Breast epithelium (tissue), 4 donors: Measurements from ENCODE around the gene LTK. TPM values are rescaled to one million over a fixed set of nuclear protein-coding genes. Genes with fewer than 3 reads are reported as not detected.

Experiments used
- DNase-seq, 2 donors: peaks; one replicate each; pipeline ENCODE4 v3.0.0-alpha.2; 2019; ENCODE audit warnings: low spot score in 2 of 2
- H3K27ac ChIP-seq, 2 donors: fragments of 200-600 bp; sonication (generic) in 1 of 2; one replicate each; pipeline ENCODE4 v1.5.1; 2016 to 2019; ENCODE audit warnings: mild to moderate bottlenecking in 1 of 2
- H3K27me3 ChIP-seq, 2 donors: fragments of 200-600 bp; sonication (generic) in 1 of 2; one replicate each; pipeline versions ENCODE4 v1.5.1 to v1.6.0; 2017 to 2019; ENCODE audit warnings: control low read depth in 1 of 2, mild to moderate bottlenecking in 1 of 2
- H3K36me3 ChIP-seq: fragments of 200-600 bp; one replicate; pipeline ENCODE4 v1.5.1; 2019
- H3K4me1 ChIP-seq, 2 donors: fragments of 200-600 bp; sonication (generic); one replicate each; pipeline ENCODE4 v1.5.1; 2016 to 2019; ENCODE audit warnings: control low read depth in 1 of 2
- H3K4me3 ChIP-seq, 3 donors: fragments of 200-600 bp; sonication (generic); 1 replicate in 2 of 3; 2 replicates in 1 of 3; pipeline ENCODE4 v1.5.1; 2016 to 2019; ENCODE audit warnings: mild to moderate bottlenecking in 3 of 3, moderate library complexity in 2 of 3
- H3K9me3 ChIP-seq, 2 donors: fragments of 200-600 bp; sonication (generic) in 1 of 2; one replicate each; pipeline ENCODE4 v1.5.1; 2016 to 2019; ENCODE audit warnings: control low read depth in 1 of 2
- POLR2A ChIP-seq: fragments of 450-650 bp; IDR thresholded peaks from one replicate; pipeline ENCODE4 v1.6.1; 2016; ENCODE audit warnings: antibody characterized with exemption, mild to moderate bottlenecking, moderate library complexity
- POLR2AphosphoS5 ChIP-seq, 3 donors: sonication (generic); formaldehyde crosslinking; IDR thresholded peaks; one replicate each; pipeline ENCODE4 v1.6.1; 2017; ENCODE audit warnings: antibody characterized with exemption in 3 of 3
- intact Hi-C: fragments of 100-400 bp; cut with DNase I; formaldehyde crosslinking; loops from one replicate; pipeline ENCODE4 v1.15.1; 2023; ENCODE audit warnings: low total_unique reads
- total RNA-seq, 3 donors: library from RNA; depleted of rRNA; stranded (reverse); fragments of >200 nt; gene quantifications; one replicate each; pipeline ENCODE4 v1.1.0, GENCODE V29; 2016
- TF ChIP-seq, protein P1 (sequence below), 3 donors: fragments of 450-650 bp; IDR thresholded peaks; one replicate each; pipeline ENCODE4 v1.5.1; 2016 to 2017; ENCODE audit warnings: antibody characterized with exemption in 3 of 3, mild to moderate bottlenecking in 3 of 3, moderate library complexity in 3 of 3

The LTK gene
- total RNA-seq, 3 donors from 2014 or later, result 0.29 to 0.66 TPM; not detected in 1

DNA sequence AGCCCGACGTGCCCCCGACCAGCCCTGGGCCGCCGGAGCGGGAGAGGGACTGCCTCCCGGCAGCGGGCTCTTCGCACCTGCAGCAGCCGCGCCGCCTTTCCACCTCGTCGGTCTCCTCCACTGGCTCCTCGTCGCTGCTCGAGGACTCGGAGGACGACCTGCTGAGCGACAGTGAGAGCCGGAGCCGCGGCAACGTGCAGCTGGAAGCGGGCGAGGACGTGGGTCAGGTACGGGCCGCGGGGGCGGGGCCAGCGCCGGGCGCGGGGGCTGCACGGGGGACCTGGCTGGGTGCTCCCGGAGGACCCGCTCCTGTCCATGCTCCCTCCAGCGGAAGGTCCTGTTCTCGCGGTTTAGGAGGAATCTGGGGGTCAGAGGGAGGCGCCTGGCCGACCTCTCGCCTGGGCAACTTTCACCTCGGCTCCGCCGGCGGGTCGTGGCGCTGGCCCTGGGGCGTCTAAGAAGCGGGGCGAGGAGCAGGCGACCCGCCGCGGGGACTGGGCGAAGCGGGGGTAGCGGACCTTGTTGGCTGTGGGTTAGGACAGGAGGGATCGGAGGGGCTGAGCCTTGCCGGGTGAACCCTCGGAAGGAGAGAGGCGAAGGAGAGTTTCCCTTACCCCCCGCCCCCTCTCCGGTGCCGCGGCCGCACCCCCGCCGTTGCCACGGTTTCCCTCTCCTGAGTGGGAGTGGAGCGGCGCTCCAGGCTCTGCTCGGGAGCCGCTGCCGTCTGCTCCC lies 19.3 kb downstream of the LTK start:
- peaks cover 9 to 14% of the 10 kb centered on the region in 2 donors for H3K4me1 ChIP-seq
- H3K36me3 ChIP-seq, result no peaks in the 10 kb centered on the region
- peaks cover 7 to 25% of the 10 kb centered on the region in 2 donors for H3K27me3 ChIP-seq
- intact Hi-C loops, result no loop called here
- no peak overlapping the region for H3K27ac ChIP-seq
- DNase-seq, result no peak
- no peaks in the 10 kb centered on the region for H3K9me3 ChIP-seq
- TF ChIP-seq POLR2A, result no peak
- TF ChIP-seq, protein P1, sequence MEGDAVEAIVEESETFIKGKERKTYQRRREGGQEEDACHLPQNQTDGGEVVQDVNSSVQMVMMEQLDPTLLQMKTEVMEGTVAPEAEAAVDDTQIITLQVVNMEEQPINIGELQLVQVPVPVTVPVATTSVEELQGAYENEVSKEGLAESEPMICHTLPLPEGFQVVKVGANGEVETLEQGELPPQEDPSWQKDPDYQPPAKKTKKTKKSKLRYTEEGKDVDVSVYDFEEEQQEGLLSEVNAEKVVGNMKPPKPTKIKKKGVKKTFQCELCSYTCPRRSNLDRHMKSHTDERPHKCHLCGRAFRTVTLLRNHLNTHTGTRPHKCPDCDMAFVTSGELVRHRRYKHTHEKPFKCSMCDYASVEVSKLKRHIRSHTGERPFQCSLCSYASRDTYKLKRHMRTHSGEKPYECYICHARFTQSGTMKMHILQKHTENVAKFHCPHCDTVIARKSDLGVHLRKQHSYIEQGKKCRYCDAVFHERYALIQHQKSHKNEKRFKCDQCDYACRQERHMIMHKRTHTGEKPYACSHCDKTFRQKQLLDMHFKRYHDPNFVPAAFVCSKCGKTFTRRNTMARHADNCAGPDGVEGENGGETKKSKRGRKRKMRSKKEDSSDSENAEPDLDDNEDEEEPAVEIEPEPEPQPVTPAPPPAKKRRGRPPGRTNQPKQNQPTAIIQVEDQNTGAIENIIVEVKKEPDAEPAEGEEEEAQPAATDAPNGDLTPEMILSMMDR (IDR thresholded peaks at IDR 0.05), result no peak
- TF ChIP-seq POLR2AphosphoS5 (IDR thresholded peaks at IDR 0.05), result no peak
- H3K4me3 ChIP-seq, result peak overlapping the region; percentile 55 to 84 (median 67)

DNA sequence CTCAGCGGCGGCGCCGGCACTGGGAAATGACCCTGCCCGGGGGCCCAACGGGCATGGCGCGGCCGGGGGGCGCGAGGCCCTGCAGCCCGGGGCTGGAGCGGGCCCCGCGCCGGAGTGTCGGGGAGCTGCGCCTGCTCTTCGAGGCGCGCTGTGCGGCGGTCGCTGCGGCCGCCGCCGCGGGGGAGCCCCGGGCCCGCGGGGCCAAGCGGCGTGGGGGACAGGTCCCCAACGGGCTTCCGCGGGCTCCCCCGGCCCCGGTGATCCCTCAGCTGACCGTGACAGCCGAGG lies 19.8 kb downstream of the LTK start:
- no peak overlapping the region for H3K27ac ChIP-seq
- no peak for DNase-seq
- intact Hi-C loops, result no loop called here

DNA sequence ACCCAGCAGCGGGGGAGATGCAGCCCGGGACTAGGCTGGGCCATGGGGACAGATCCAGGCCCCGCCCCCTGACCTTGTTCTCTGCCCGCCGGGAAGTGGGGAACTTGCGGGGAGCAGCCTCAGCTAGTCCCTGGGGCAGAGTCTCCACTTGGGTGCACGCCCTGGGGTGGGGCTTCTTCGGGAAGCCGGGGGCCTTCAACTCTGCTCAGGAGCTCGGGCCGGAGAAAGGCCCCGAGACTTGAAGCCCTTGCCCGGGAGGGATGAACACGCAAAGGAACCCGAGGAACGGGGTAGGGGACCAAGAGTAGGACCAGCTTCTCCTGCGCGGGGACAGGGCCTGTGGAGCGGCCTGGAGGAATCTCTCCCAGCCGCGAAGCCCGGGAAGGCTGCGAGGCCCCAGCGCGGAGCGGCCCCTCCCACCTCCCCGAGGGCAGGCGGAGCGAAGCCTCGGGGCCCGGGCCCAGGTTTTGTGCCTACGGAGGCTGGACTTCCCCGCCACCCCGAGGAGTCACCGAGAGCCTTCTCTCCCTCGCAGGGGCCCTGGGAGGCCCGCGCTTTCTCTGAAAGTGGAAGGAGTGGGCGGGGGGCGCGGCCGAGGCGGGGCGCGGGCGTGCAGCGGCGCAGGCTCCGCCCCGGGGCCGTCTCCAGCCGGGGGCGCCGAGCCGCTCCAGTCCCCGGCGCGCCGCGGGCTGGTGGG lies 20.3 kb downstream of the LTK start, which contains the start of gene ITPKA:
ITPKA (plus strand) TSS at position 670 of the 697 bp plus-strand sequence. CDS start 54 bp downstream, outside the sequence.
- peak within 1 kb of the TSS in 1 of 2 donors; percentile 49 for H3K27ac ChIP-seq
- intact Hi-C loops, result no loop called here

More for the DNA sequence above, 19.8 kb downstream of the LTK start:
- peaks cover 7 to 25% of the 10 kb centered on the region in 2 donors for H3K27me3 ChIP-seq
- H3K4me3 ChIP-seq, result peak overlapping the region; percentile 55 to 84 (median 67)
- H3K4me1 ChIP-seq, result peaks cover 9 to 14% of the 10 kb centered on the region in 2 donors
- H3K36me3 ChIP-seq, result no peaks in the 10 kb centered on the region
- TF ChIP-seq, protein P1 (IDR thresholded peaks at IDR 0.05), result no peak
- TF ChIP-seq POLR2A (no peak), POLR2AphosphoS5 (IDR thresholded peaks at IDR 0.05) (no peak)
- H3K9me3 ChIP-seq, result no peaks in the 10 kb centered on the region

DNA sequence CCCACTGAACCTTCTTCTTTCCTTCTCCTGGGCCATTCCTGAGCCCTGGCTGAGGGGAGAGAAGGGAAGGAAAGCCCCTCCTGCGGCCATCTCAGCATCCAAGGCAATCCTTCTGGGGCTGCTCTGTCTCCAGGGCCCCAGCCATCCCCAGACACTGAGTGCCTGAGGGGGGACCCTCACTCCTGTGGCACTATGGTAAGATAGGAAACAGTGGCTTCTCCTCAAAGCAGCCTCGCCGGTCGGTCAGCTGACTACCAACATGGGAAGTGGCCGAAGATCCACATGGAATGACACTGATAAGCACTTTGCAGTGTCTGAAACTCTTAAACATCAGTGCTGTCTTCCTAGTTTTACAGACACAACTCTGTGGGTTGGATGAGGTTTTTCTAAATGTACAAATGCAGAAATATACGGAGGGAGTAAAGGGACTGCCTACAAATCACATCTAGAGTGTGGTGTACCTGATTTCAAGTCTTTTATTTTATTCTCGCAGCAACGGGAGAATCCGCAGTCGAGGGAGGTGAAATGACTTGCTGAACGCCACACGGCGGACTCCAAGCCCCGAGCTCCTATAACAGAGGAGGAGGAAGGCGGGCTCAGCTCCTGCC lies 20.9 kb downstream of the LTK start:
- peaks cover 7 to 25% of the 10 kb centered on the region in 2 donors for H3K27me3 ChIP-seq
- intact Hi-C loops, result no loop called here
- no peaks in the 10 kb centered on the region for H3K9me3 ChIP-seq
- peaks cover 9 to 14% of the 10 kb centered on the region in 2 donors for H3K4me1 ChIP-seq
- no peaks in the 10 kb centered on the region for H3K36me3 ChIP-seq
- H3K4me3 ChIP-seq, result peak overlapping the region; percentile 55 to 84 (median 67)
- DNase-seq, result no peak
- H3K27ac ChIP-seq, result peak overlapping the region in 1 of 2 donors; percentile 49
- TF ChIP-seq POLR2A (no peak), POLR2AphosphoS5 (IDR thresholded peaks at IDR 0.05) (no peak)
- TF ChIP-seq, protein P1 (IDR thresholded peaks at IDR 0.05), result no peak

More for the DNA sequence above, 20.3 kb downstream of the LTK start, which contains the start of gene ITPKA:
- H3K9me3 ChIP-seq, result no peaks in the 10 kb centered on the region
- H3K27me3 ChIP-seq, result peaks cover 7 to 25% of the 10 kb centered on the region in 2 donors
- H3K36me3 ChIP-seq, result no peaks in the 10 kb centered on the region
- peak in 1 of 2 donors; percentile 34 for DNase-seq
- peaks cover 9 to 14% of the 10 kb centered on the region in 2 donors for H3K4me1 ChIP-seq
- peak within 1 kb of the TSS; percentile 55 to 84 (median 67) for H3K4me3 ChIP-seq
- no peak for TF ChIP-seq POLR2AphosphoS5 (IDR thresholded peaks at IDR 0.05)
- TF ChIP-seq, protein P1 (IDR thresholded peaks at IDR 0.05), result no peak
- no peak for TF ChIP-seq POLR2A
